K562 (cell line): ENCODE results near the gene CHST2. TPM values are rescaled to one million over a fixed set of nuclear protein-coding genes. Genes with fewer than 3 reads are reported as not detected.

Source experiments
- CXXC5 ChIP-seq: fragments of 250-450 bp; sonication (Bioruptor Pico); IDR thresholded peaks from 2 replicates; pipeline ENCODE4 v1.8.0; 2022; ENCODE audit warnings: inconsistent platforms, mild to moderate bottlenecking, moderate library complexity
- ETS1 ChIP-seq: conservative IDR thresholded peaks from 2 replicates; pipeline ENCODE4 v1.6.1; 2011; ENCODE audit warnings: low read depth, mild to moderate bottlenecking, low read length; ENCODE audit not compliant: control insufficient read depth
- GABPB1 ChIP-seq: sonication (generic); formaldehyde crosslinking; IDR thresholded peaks from 2 replicates; pipeline ENCODE4 v1.8.0; 2022; ENCODE audit warnings: mild to moderate bottlenecking, missing genetic modification reagents
- HNRNPLL ChIP-seq: fragments of 200-400 bp; formaldehyde crosslinking; IDR thresholded peaks from 2 replicates; pipeline ENCODE4 v1.6.1; 2017; ENCODE audit warnings: low read length, low read depth, mild to moderate bottlenecking; ENCODE audit not compliant: poor library complexity, severe bottlenecking
- HNRNPUL1 ChIP-seq: fragments of 200-400 bp; formaldehyde crosslinking; IDR thresholded peaks from 2 replicates; pipeline ENCODE4 v1.6.1; 2017; ENCODE audit warnings: low read length
- JUND ChIP-seq, 2 experiments: IDR thresholded peaks; 2 replicates in 1 of 2; 3 replicates in 1 of 2; pipeline ENCODE4 v1.6.1; 2011; ENCODE audit warnings: borderline replicate concordance in 2 of 2, low read depth in 2 of 2, low read length in 2 of 2, improper control_type of control experiment in 1 of 2, missing biosample characterization in 1 of 2, missing genetic modification characterization in 1 of 2, missing genetic modification reagents in 1 of 2
- MTA3 ChIP-seq: fragments of 450-650 bp; formaldehyde crosslinking; IDR thresholded peaks from 2 replicates; pipeline ENCODE4 v1.6.1; 2017; ENCODE audit warnings: mild to moderate bottlenecking, borderline replicate concordance
- NKRF ChIP-seq: fragments of 450-650 bp; IDR thresholded peaks from 2 replicates; pipeline ENCODE4 v1.6.1; 2016; ENCODE audit warnings: borderline replicate concordance
- POLR2B ChIP-seq: fragments of 450-650 bp; IDR thresholded peaks from 2 replicates; pipeline ENCODE4 v1.6.1; 2018; ENCODE audit warnings: low read depth; ENCODE audit not compliant: partially characterized antibody
- SOX6 ChIP-seq: fragments of 450-650 bp; IDR thresholded peaks from 2 replicates; pipeline ENCODE4 v1.6.1; 2014; ENCODE audit warnings: mild to moderate bottlenecking
- TGIF2 ChIP-seq: sonication (generic); formaldehyde crosslinking; IDR thresholded peaks from 2 replicates; pipeline ENCODE4 v1.8.1; 2022; ENCODE audit warnings: mild to moderate bottlenecking, missing genetic modification reagents, moderate library complexity
- ZBTB7A ChIP-seq: IDR thresholded peaks from 2 replicates; pipeline ENCODE4 v1.6.1; 2011; ENCODE audit warnings: low read depth, mild to moderate bottlenecking, low read length, moderate library complexity, borderline replicate concordance; ENCODE audit not compliant: control insufficient read depth
- polyA plus RNA-seq, 8 experiments: library from polyadenylated mRNA; depleted of rRNA in 4 of 8; stranded (reverse) in 5 of 8; unstranded in 3 of 8; fragments of >200 nt; fragmentation: Nextera tagmentation in 2 of 8; fragmentation: Illumina TruSeq in 1 of 8; extraction: Ambion mirVana in 2 of 8; extraction: Trizol in 1 of 8; gene quantifications; 2 replicates each; pipeline versions ENCODE4 v1.2.1 to v1.2.3, GENCODE V29; 2011 to 2014; ENCODE audit warnings: inconsistent platforms in 1 of 8, missing spikeins in 1 of 8
- total RNA-seq, 7 experiments: library from RNA; depleted of rRNA in 6 of 7; stranded (reverse); fragments of >200 nt in 6 of 7; fragmentation: Illumina TruSeq in 2 of 7; extraction: Trizol in 2 of 7; gene quantifications; 2 replicates each; pipeline versions ENCODE4 v1.2.1 to v1.2.3, GENCODE V29; 2011 to 2021; ENCODE audit warnings: low replicate concordance in 1 of 7
- TF ChIP-seq, protein P1 (sequence below), 3 experiments: fragments of 200-800 bp in 1 of 3; fragments of 250-450 bp in 1 of 3; fragments of 450-650 bp in 1 of 3; sonication (Bioruptor Pico) in 1 of 3; sonication (Bioruptor generic) in 1 of 3; formaldehyde crosslinking in 1 of 3; IDR thresholded peaks; 2 replicates each; pipeline versions ENCODE4 v1.6.1 to v1.8.0; 2016 to 2022; ENCODE audit warnings: mild to moderate bottlenecking in 2 of 3, missing genetic modification characterization in 2 of 3, missing compliant biosample characterization in 1 of 3, moderate library complexity in 1 of 3
- TF ChIP-seq, protein P2 (sequence below): sonication (generic); formaldehyde crosslinking; IDR thresholded peaks from 2 replicates; pipeline ENCODE4 v1.8.1; 2023; ENCODE audit warnings: mild to moderate bottlenecking, missing genetic modification reagents, moderate library complexity

The CHST2 gene
- total and polyA plus RNA-seq, 9 of the 15 experiments (the other 6 are each of a cell fraction or from before 2014, with no cell fraction given) = 3.4 to 60.3 (median 13.9) TPM

DNA sequence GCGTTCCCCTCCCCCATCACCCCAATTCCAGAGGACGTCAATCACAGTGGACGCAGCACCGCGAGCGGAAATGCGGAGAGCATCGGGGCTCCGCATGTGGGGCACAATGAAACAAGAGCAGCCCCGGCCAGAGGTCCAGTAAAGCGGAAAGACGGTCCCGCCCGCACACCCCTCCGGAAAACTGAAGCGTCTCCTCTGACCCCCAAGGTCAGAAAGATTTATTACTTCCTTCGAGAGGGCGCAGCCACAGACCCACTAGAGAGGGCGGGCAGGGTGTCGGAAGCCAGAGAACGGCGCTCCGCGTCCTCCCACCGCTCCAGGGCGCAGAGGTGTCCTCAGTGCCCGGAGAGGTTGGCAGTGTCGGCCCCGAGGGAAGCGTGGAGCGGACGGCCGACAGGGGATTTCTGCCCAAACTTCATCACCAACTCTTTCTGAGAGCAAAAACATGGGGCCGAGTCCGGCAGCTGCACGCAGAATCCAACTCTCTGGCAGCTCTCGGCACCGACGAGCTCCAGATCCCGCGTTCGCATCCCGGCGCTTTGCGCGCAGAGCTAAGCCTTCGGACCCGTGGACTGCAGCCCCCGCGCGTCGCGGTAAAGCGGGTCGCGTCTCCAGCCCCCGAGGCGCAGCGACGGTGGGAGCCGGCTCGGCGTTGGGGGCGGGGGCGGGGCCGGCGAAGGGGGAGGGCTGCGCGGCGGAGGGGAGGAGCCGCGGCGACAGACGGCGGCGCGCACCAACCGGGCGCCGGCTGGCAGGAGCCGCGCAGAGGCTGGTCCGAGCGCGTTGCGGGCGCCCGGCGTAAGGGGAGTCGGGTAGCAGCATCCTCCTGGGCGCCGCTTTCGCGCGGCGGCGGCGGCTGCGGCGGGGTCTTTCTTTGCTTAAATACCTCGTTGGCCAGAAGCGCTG is at the start of gene CHST2 (continued):
- TF ChIP-seq, protein P1, sequence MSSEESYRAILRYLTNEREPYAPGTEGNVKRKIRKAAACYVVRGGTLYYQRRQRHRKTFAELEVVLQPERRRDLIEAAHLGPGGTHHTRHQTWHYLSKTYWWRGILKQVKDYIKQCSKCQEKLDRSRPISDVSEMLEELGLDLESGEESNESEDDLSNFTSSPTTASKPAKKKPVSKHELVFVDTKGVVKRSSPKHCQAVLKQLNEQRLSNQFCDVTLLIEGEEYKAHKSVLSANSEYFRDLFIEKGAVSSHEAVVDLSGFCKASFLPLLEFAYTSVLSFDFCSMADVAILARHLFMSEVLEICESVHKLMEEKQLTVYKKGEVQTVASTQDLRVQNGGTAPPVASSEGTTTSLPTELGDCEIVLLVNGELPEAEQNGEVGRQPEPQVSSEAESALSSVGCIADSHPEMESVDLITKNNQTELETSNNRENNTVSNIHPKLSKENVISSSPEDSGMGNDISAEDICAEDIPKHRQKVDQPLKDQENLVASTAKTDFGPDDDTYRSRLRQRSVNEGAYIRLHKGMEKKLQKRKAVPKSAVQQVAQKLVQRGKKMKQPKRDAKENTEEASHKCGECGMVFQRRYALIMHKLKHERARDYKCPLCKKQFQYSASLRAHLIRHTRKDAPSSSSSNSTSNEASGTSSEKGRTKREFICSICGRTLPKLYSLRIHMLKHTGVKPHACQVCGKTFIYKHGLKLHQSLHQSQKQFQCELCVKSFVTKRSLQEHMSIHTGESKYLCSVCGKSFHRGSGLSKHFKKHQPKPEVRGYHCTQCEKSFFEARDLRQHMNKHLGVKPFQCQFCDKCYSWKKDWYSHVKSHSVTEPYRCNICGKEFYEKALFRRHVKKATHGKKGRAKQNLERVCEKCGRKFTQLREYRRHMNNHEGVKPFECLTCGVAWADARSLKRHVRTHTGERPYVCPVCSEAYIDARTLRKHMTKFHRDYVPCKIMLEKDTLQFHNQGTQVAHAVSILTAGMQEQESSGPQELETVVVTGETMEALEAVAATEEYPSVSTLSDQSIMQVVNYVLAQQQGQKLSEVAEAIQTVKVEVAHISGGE (CRISPR knock-in tag; IDR thresholded peaks at IDR 0.05) = peak in 2 of 3 experiments; percentile 61 to 70; a peak in 4 of 6 replicates
- TF ChIP-seq MTA3 (peak; percentile 16; the same call in 1 of the 2 replicates), NKRF (0 out of 2 replicates have a peak, but pooled peaks have one; percentile 40), HNRNPUL1 (no peak), ZBTB7A (peak; percentile 55), CXXC5 (peak; percentile 99), GABPB1 (CRISPR knock-in tag) (peak; percentile 54; the same call in 1 of the 2 replicates), JUND (IDR thresholded peaks at IDR 0.05; ENCODE audit: borderline replicate concordance, low read depth, low read length) (peak; percentile 23; the same call in 1 of the 2 replicates), JUND (tag; IDR thresholded peaks at IDR 0.05; ENCODE audit: borderline replicate concordance, low read depth, low read length) (no peak), ETS1 (peak; percentile 91), POLR2B (peak; percentile 54), TGIF2 (CRISPR knock-in tag) (no peak), HNRNPLL (peak; percentile 72), SOX6 (peak; percentile 14; the same call in 1 of the 2 replicates)
- TF ChIP-seq, protein P2, sequence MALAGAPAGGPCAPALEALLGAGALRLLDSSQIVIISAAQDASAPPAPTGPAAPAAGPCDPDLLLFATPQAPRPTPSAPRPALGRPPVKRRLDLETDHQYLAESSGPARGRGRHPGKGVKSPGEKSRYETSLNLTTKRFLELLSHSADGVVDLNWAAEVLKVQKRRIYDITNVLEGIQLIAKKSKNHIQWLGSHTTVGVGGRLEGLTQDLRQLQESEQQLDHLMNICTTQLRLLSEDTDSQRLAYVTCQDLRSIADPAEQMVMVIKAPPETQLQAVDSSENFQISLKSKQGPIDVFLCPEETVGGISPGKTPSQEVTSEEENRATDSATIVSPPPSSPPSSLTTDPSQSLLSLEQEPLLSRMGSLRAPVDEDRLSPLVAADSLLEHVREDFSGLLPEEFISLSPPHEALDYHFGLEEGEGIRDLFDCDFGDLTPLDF (CRISPR knock-in tag) = peak; percentile 61; the same call in 1 of the 2 replicates
